GM12878 (cell line): ENCODE results near the gene KIAA0408. TPM values are rescaled to one million over a fixed set of nuclear protein-coding genes. Genes with fewer than 3 reads are reported as not detected.

Experiments used
- ATAC-seq: fragments of 200-7000 bp; cut with Tn5 transposase; 3 replicates; pipeline ENCODE4 v1.9.1; 2020; ENCODE audit warnings: mild to moderate bottlenecking, moderate library complexity
- BruUV-seq: library from RNA; stranded (reverse); fragments of 400-500 nt; replicated peaks from 2 replicates; lab custom pipeline; 2021; lab: Mats Ljungman, UMichigan
- CTCF ChIA-PET: fragments of 300-600 bp; sonication (Branson Sonifier 250); formaldehyde crosslinking; extraction: SDS; loops from one replicate; lab custom pipeline; 2021; ENCODE audit warnings: inconsistent platforms; lab: Yijun Ruan, JAX
- POLR2A ChIA-PET: fragments of 350-600 bp; formaldehyde crosslinking; extraction: SDS; loops from one replicate; lab custom pipeline; 2021; ENCODE audit warnings: inconsistent platforms; lab: Charles Lee
- RAD21 ChIA-PET: fragments of 300-600 bp; sonication (Branson Sonifier 250); formaldehyde crosslinking; loops from one replicate; lab custom pipeline; 2023; ENCODE audit warnings: antibody characterized with exemption; ENCODE audit not compliant: unreplicated experiment; lab: Charles Lee
- SMC1A ChIA-PET: fragments of 300-600 bp; sonication (Branson Sonifier 250); formaldehyde crosslinking; loops from one replicate; lab custom pipeline; 2023; ENCODE audit not compliant: unreplicated experiment, uncharacterized antibody; lab: Charles Lee
- DNase-seq: peaks from one replicate; pipeline ENCODE4 v3.0.0-alpha.2; 2011; ENCODE audit warnings: low read depth, low spot score
- FAIRE-seq: peaks from 3 replicates; lab custom pipeline; 2011; peaks lifted over from hg19 to GRCh38; lab: Jason Lieb, UNC
- H2AFZ ChIP-seq: 2 replicates; pipeline ENCODE4 v1.6.0; 2011; ENCODE audit warnings: low read depth, low read length, control low read depth; ENCODE audit not compliant: control insufficient read depth
- H3K27ac ChIP-seq: 2 replicates; pipeline ENCODE4 v1.5.1; 2011; ENCODE audit warnings: control low read depth; ENCODE audit not compliant: control insufficient read depth, insufficient read depth
- H3K27me3 ChIP-seq, 2 experiments: replicated peaks in 1 of 2; 2 replicates each; pipeline versions ENCODE4 v1.6.0 to v1.6.1; 2011; ENCODE audit warnings: low read length in 1 of 2; ENCODE audit not compliant: control insufficient read depth in 2 of 2, insufficient read depth in 2 of 2
- H3K36me3 ChIP-seq, 2 experiments: 2 replicates each; pipeline ENCODE4 v1.5.1; 2011; ENCODE audit warnings: low read length in 1 of 2; ENCODE audit not compliant: control insufficient read depth in 2 of 2, insufficient read depth in 2 of 2
- H3K4me1 ChIP-seq: 2 replicates; pipeline ENCODE4 v1.6.1; 2011; ENCODE audit warnings: mild to moderate bottlenecking, low read length, moderate library complexity, mixed read lengths; ENCODE audit not compliant: control insufficient read depth, insufficient read depth
- H3K4me2 ChIP-seq: 2 replicates; pipeline ENCODE4 v1.6.0; 2011; ENCODE audit warnings: control low read depth; ENCODE audit not compliant: control insufficient read depth, insufficient read depth
- H3K4me3 ChIP-seq: fragments of 200-600 bp; sonication (generic); 2 replicates; pipeline ENCODE4 v1.5.1; 2016
- H3K79me2 ChIP-seq: 2 replicates; pipeline ENCODE4 v1.6.0; 2011; ENCODE audit warnings: low read length; ENCODE audit not compliant: control insufficient read depth, insufficient read depth
- H3K9ac ChIP-seq: 2 replicates; pipeline ENCODE4 v1.8.0; 2011; ENCODE audit warnings: low read length, control low read depth, mixed read lengths; ENCODE audit not compliant: control insufficient read depth, insufficient read depth
- H3K9me3 ChIP-seq: replicated peaks from 3 replicates; pipeline ENCODE4 v1.5.1; 2011; ENCODE audit warnings: mild to moderate bottlenecking, low read length; ENCODE audit not compliant: control insufficient read depth, insufficient read depth
- H4K20me1 ChIP-seq: 2 replicates; pipeline ENCODE4 v1.6.0; 2011; ENCODE audit not compliant: control insufficient read depth, insufficient read depth
- BCL11A ChIP-seq: IDR thresholded peaks from 2 replicates; pipeline ENCODE4 v1.6.1; 2011; ENCODE audit warnings: low read depth, low read length
- CBFB ChIP-seq: IDR thresholded peaks from 2 replicates; pipeline ENCODE4 v1.6.1; 2016; ENCODE audit warnings: antibody characterized with exemption, low read depth
- CBX5 ChIP-seq: sonication (generic); IDR thresholded peaks from 2 replicates; pipeline ENCODE4 v1.6.1; 2016; ENCODE audit warnings: low read depth, moderate library complexity, mild to moderate bottlenecking, inconsistent platforms
- EED ChIP-seq: sonication (generic); IDR thresholded peaks from 2 replicates; pipeline ENCODE4 v1.6.1; 2016; ENCODE audit warnings: antibody characterized with exemption, low read depth
- IKZF1 ChIP-seq: fragments of 450-650 bp; conservative IDR thresholded peaks from 2 replicates; pipeline ENCODE4 v1.6.1; 2017; ENCODE audit warnings: antibody characterized with exemption, mild to moderate bottlenecking
- LARP7 ChIP-seq: fragments of 450-650 bp; IDR thresholded peaks from 2 replicates; pipeline ENCODE4 v1.6.1; 2017; ENCODE audit warnings: mild to moderate bottlenecking
- NFIC ChIP-seq: IDR thresholded peaks from 2 replicates; pipeline ENCODE4 v1.6.1; 2012; ENCODE audit warnings: low read depth, mild to moderate bottlenecking, inconsistent platforms, low read length, moderate library complexity
- NFYA ChIP-seq: IDR thresholded peaks from 2 replicates; pipeline ENCODE4 v1.6.1; 2011; ENCODE audit warnings: low read depth, mild to moderate bottlenecking, low read length, improper control_type of control experiment, borderline replicate concordance
- POLR2AphosphoS2 ChIP-seq: IDR thresholded peaks from 2 replicates; pipeline ENCODE4 v1.6.1; 2011; ENCODE audit warnings: low read depth, mild to moderate bottlenecking, low read length, improper control_type of control experiment, moderate library complexity
- POLR2AphosphoS5 ChIP-seq: IDR thresholded peaks from 2 replicates; pipeline ENCODE4 v1.6.1; 2011; ENCODE audit warnings: mild to moderate bottlenecking, low read length, inconsistent platforms
- RAD51 ChIP-seq: fragments of 450-650 bp; IDR thresholded peaks from 2 replicates; pipeline ENCODE4 v1.6.1; 2016; ENCODE audit warnings: moderate library complexity, mild to moderate bottlenecking, inconsistent platforms
- SMC3 ChIP-seq: IDR thresholded peaks from 2 replicates; pipeline ENCODE4 v1.6.1; 2011; ENCODE audit warnings: low read length, improper control_type of control experiment, borderline replicate concordance
- SRF ChIP-seq, 2 experiments: IDR thresholded peaks; 2 replicates each; pipeline ENCODE4 v1.6.1; 2011; ENCODE audit warnings: low read depth in 2 of 2, low read length in 2 of 2, mild to moderate bottlenecking in 1 of 2, moderate library complexity in 1 of 2
- TCF3 ChIP-seq: IDR thresholded peaks from 2 replicates; pipeline ENCODE4 v1.6.1; 2012; ENCODE audit warnings: low read depth, mild to moderate bottlenecking, low read length, borderline replicate concordance; ENCODE audit not compliant: insufficient read depth
- TCF7 ChIP-seq: IDR thresholded peaks from 2 replicates; pipeline ENCODE4 v1.6.1; 2014; ENCODE audit warnings: antibody characterized with exemption, borderline replicate concordance
- YBX1 ChIP-seq: fragments of 450-650 bp; IDR thresholded peaks from 2 replicates; pipeline ENCODE4 v1.6.1; 2016; ENCODE audit warnings: antibody characterized with exemption
- WGBS: methylation state at CpG from one replicate; pipeline ENCODE4 v1.1.6; 2016; ENCODE audit warnings: low lambda C conversion rate; ENCODE audit not compliant: insufficient replicate concordance, insufficient coverage; ENCODE audit errors: missing lambda C conversion rate; 5-methylcytosine and 5-hydroxymethylcytosine counted together
- in situ Hi-C: fragments of 300-500 bp; cut with MboI; formaldehyde crosslinking; loops from 9 replicates; pipeline ENCODE4 v1.14.3; 2018; ENCODE audit warnings: mixed read lengths
- intact Hi-C: fragments of 100-400 bp; cut with micrococcal nuclease; formaldehyde crosslinking; loops from one replicate; pipeline ENCODE4 v1.14.2; 2022; ENCODE audit not compliant: unreplicated experiment
- polyA plus RNA-seq, 11 experiments: library from polyadenylated mRNA; depleted of rRNA in 4 of 11; unstranded in 6 of 11; stranded (reverse) in 5 of 11; fragments of >200 nt; fragmentation: Nextera tagmentation in 4 of 11; fragmentation: Illumina TruSeq in 1 of 11; extraction: Ambion mirVana in 4 of 11; extraction: Trizol in 1 of 11; gene quantifications; 1 replicate in 1 of 11; 2 replicates in 10 of 11; pipeline versions ENCODE4 v1.2.1 to v1.2.3, GENCODE V29; 2011 to 2016; ENCODE audit warnings: inconsistent platforms in 2 of 11, missing spikeins in 2 of 11, low read depth in 1 of 11
- total RNA-seq, 4 experiments: library from RNA; depleted of rRNA in 3 of 4; stranded (reverse); fragments of >200 nt in 3 of 4; fragmentation: Illumina TruSeq in 1 of 4; extraction: Trizol in 1 of 4; gene quantifications; 2 replicates each; pipeline versions ENCODE4 v1.2.1 to v1.2.3, GENCODE V29; 2013 to 2021
- TF ChIP-seq, protein P1 (sequence below): IDR thresholded peaks from 2 replicates; pipeline ENCODE4 v1.6.1; 2012; ENCODE audit warnings: low read depth, low read length, improper control_type of control experiment
- TF ChIP-seq, protein P2 (sequence below): IDR thresholded peaks from 2 replicates; pipeline ENCODE4 v1.6.1; 2011; ENCODE audit warnings: borderline replicate concordance, low read depth, mild to moderate bottlenecking, moderate library complexity, mixed read lengths, low read length; ENCODE audit not compliant: insufficient read depth; ENCODE audit errors: extremely low read length
- TF ChIP-seq, protein P3 (sequence below): IDR thresholded peaks from 2 replicates; pipeline ENCODE4 v1.6.1; 2011; ENCODE audit warnings: low read depth, mild to moderate bottlenecking, low read length, moderate library complexity, borderline replicate concordance; ENCODE audit errors: extremely low read depth

Gene KIAA0408
- total and polyA plus RNA-seq, 10 of the 15 experiments (the other 5 are each of a cell fraction or from before 2014, with no cell fraction given): 0.03 to 0.30 (median 0.06) TPM; not detected in 4

DNA sequence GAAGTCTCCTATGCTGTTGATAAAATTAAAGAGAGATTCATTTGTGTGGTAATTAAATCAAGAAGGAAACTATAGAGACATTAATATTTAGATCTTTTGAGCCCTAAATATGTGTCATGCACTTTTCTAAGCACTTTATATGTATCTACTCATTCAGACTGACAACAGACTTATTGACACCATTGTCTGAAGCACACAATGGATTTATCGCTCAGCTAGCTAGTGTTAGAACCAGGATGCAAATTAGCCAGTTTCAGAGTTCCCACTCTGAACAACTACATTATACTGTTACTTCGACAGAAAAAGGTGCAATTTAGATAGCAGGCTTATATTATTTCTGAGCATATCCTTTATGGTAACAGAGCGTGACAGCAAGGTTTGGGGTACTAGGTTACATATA lies 27.7 kb upstream of the KIAA0408 start:
- no TSS peak for BruUV-seq
- Histone ChIP-seq H3K4me3 (no peak overlapping the region), H3K4me1 (peaks cover 9% of the 10 kb centered on the region), H3K79me2 (no peaks in the 10 kb centered on the region), H3K27me3 (no peaks in the 10 kb centered on the region), H3K4me2 (no peak overlapping the region), H3K36me3 (no peaks in the 10 kb centered on the region), H3K27ac (no peak overlapping the region), H4K20me1 (no peaks in the 10 kb centered on the region), H2AFZ (no peak overlapping the region), H3K9me3 (no peaks in the 10 kb centered on the region; the same call in 2 of the 3 replicates), H3K9ac (no peak overlapping the region)
- in situ Hi-C loops: no loop called here
- WGBS: 44% methylated on average over 3 of the region's 3 CpGs
- ATAC-seq (no peak), DNase-seq (no peak), FAIRE-seq (no peak)
- ChIA-PET CTCF (interaction anchor here (1.3 to 3.9 kb wide), 3 partner anchors 10 to 30 kb away, joined by 3 to 25 read pairs (median 6); no protein-coding TSS in a partner anchor), POLR2A (no interaction called here), SMC1A (interaction anchor here (1.1 to 2.0 kb wide), 6 partner anchors 11 to 59 kb away, joined by 3 to 6 read pairs (median 4); partner anchors contain the start of gene MTCL3), RAD21 (interaction anchor here (1.0 kb wide), 1 partner anchor 21 kb away, joined by 4 read pairs; no protein-coding TSS in a partner anchor)
- intact Hi-C loops: no loop called here
- TF ChIP-seq BCL11A (no peak), TCF7 (no peak), SMC3 (no peak), CBX5 (no peak), POLR2AphosphoS5 (no peak), SRF (IDR thresholded peaks at IDR 0.05; ENCODE audit: low read depth in 2 of 2, low read length in 2 of 2) (no peak), TCF3 (no peak), NFYA (no peak), RAD51 (no peak), POLR2AphosphoS2 (no peak), YBX1 (no peak), NFIC (no peak), CBFB (no peak), LARP7 (no peak), EED (no peak), IKZF1 (no peak)
- TF ChIP-seq, protein P1, sequence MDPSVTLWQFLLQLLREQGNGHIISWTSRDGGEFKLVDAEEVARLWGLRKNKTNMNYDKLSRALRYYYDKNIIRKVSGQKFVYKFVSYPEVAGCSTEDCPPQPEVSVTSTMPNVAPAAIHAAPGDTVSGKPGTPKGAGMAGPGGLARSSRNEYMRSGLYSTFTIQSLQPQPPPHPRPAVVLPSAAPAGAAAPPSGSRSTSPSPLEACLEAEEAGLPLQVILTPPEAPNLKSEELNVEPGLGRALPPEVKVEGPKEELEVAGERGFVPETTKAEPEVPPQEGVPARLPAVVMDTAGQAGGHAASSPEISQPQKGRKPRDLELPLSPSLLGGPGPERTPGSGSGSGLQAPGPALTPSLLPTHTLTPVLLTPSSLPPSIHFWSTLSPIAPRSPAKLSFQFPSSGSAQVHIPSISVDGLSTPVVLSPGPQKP: no peak
- TF ChIP-seq, protein P2, sequence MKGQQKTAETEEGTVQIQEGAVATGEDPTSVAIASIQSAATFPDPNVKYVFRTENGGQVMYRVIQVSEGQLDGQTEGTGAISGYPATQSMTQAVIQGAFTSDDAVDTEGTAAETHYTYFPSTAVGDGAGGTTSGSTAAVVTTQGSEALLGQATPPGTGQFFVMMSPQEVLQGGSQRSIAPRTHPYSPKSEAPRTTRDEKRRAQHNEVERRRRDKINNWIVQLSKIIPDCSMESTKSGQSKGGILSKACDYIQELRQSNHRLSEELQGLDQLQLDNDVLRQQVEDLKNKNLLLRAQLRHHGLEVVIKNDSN: no peak
- TF ChIP-seq, protein P3, sequence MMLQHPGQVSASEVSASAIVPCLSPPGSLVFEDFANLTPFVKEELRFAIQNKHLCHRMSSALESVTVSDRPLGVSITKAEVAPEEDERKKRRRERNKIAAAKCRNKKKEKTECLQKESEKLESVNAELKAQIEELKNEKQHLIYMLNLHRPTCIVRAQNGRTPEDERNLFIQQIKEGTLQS: no peak
